ENCODE measurements around the gene CNNM4. TPM values are rescaled to one million over a fixed set of nuclear protein-coding genes. Genes with fewer than 3 reads are reported as not detected.

Gene CNNM4
- total RNA-seq, 4 donors from 2014 or later: 19.0 to 53.9 (median 41.7) TPM

- peak overlapping the region in 1 of 4 donors; percentile 71 for H3K27ac ChIP-seq
- H3K4me3 ChIP-seq: peak overlapping the region in 1 of 4 donors; percentile 41
- peaks cover 0 to 14% (median 6%) of the 10 kb centered on the region in 4 donors for H3K4me1 ChIP-seq
These were observed 79.5 kb downstream of the CNNM4 start for GRCh38 chr2:96839875-96840850.

GRCh38 chr2:96841701-96842495 lies 81.2 kb downstream of the CNNM4 start:
- H3K4me3 ChIP-seq: no peak overlapping the region
- H3K9me3 ChIP-seq: no peaks in the 10 kb centered on the region
- DNase-seq: peak in 1 of 3 donors; percentile 43
- peaks cover 0 to 21% (median 0%) of the 10 kb centered on the region in 3 donors for H3K36me3 ChIP-seq
- H3K4me1 ChIP-seq: peaks cover 0 to 14% (median 6%) of the 10 kb centered on the region in 4 donors
- no peaks in the 10 kb centered on the region for H3K27me3 ChIP-seq
- no peak overlapping the region for H3K27ac ChIP-seq
- TF ChIP-seq POLR2A (IDR thresholded peaks at IDR 0.05): no peak
- TF ChIP-seq CTCF (IDR thresholded peaks at IDR 0.05): no peak

More at GRCh38 chr2:96839875-96840850, 79.5 kb downstream of the CNNM4 start:
- TF ChIP-seq CTCF (IDR thresholded peaks at IDR 0.05) (no peak), POLR2A (IDR thresholded peaks at IDR 0.05) (no peak)
- peaks cover 0 to 24% (median 0%) of the 10 kb centered on the region in 3 donors for H3K36me3 ChIP-seq
- H3K27me3 ChIP-seq: no peaks in the 10 kb centered on the region
- DNase-seq: no peak
- H3K9me3 ChIP-seq: no peaks in the 10 kb centered on the region

DNA sequence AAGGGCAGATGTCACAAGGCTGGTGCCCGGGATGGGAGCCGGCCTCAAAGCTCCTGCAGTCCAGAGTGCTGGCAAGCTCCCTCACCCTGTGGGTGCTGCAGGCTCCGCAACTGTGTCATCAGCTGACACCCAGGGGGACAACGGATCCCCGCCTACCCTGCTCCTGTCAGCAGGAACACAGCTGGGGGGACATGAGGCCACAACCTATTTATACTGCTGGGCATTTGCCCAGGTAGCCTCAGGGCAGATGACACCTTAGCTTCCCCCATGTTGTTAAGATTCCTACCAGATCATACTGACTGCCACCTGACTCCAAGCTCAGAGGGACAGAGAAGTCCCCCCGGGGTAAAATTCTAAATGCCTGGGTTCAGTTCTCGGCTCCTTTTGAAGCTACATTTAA lies 81.9 kb downstream of the CNNM4 start:
- Histone ChIP-seq H3K9me3 (no peaks in the 10 kb centered on the region), H3K27me3 (no peaks in the 10 kb centered on the region), H3K4me3 (no peak overlapping the region), H3K27ac (no peak overlapping the region), H3K4me1 (peaks cover 0 to 14% (median 6%) of the 10 kb centered on the region in 4 donors), H3K36me3 (peaks cover 0 to 22% (median 0%) of the 10 kb centered on the region in 3 donors)
- DNase-seq: no peak
- TF ChIP-seq CTCF (IDR thresholded peaks at IDR 0.05) (no peak), POLR2A (IDR thresholded peaks at IDR 0.05) (no peak)

- Histone ChIP-seq H3K4me3 (no peak within 1 kb of the TSS), H3K27ac (no peak within 1 kb of the TSS), H3K36me3 (peaks cover 0 to 24% (median 0%) of the 10 kb centered on the region in 3 donors), H3K9me3 (no peaks in the 10 kb centered on the region), H3K27me3 (no peaks in the 10 kb centered on the region), H3K4me1 (peaks cover 0 to 14% (median 6%) of the 10 kb centered on the region in 4 donors)
- TF ChIP-seq POLR2A (IDR thresholded peaks at IDR 0.05) (no peak), CTCF (IDR thresholded peaks at IDR 0.05) (no peak)
- no peak for DNase-seq
These were observed 83.0 kb downstream of the CNNM4 start, which contains the start of gene ANKRD23 for GRCh38 chr2:96843538-96844268. Gene ANKRD23 (minus strand): TSS chr2:96844021. CDS start chr2:96843992, 29 bp downstream.

- peaks cover 0 to 8% (median 2%) of the 10 kb centered on the region in 4 donors for H3K4me1 ChIP-seq
- H3K36me3 ChIP-seq: peaks cover 0 to 31% (median 0%) of the 10 kb centered on the region in 3 donors
- H3K27me3 ChIP-seq: no peaks in the 10 kb centered on the region
- no peak overlapping the region for H3K4me3 ChIP-seq
- no peak overlapping the region for H3K27ac ChIP-seq
- no peaks in the 10 kb centered on the region for H3K9me3 ChIP-seq
- TF ChIP-seq CTCF (IDR thresholded peaks at IDR 0.05) (no peak), POLR2A (IDR thresholded peaks at IDR 0.05) (no peak)
- DNase-seq: no peak
These were observed 83.7 kb downstream of the CNNM4 start for GRCh38 chr2:96844405-96844808.

All from Peyer's patch (tissue), 4 donors.